CD14-positive monocyte (primary cell): ENCODE measurements around the gene NEDD4L. TPM values are rescaled to one million over a fixed set of nuclear protein-coding genes. Genes with fewer than 3 reads are reported as not detected.

ENCODE experiments used
- DNase-seq, 3 donors: peaks; one replicate each; pipeline ENCODE4 v3.0.0-alpha.2; 2011 to 2022
- H2AFZ ChIP-seq: 2 replicates; pipeline ENCODE4 v1.6.0; 2012; ENCODE audit warnings: mild to moderate bottlenecking, low read depth, low read length, inconsistent platforms; ENCODE audit not compliant: insufficient read depth, poor library complexity, severe bottlenecking
- H3K27ac ChIP-seq, 2 donors: 1 replicate in 1 of 2; 2 replicates in 1 of 2; pipeline ENCODE4 v1.5.1; 2012 to 2013; ENCODE audit warnings: low read length in 2 of 2, control low read depth in 1 of 2, inconsistent platforms in 1 of 2, low read depth in 1 of 2, mild to moderate bottlenecking in 1 of 2
- H3K27me3 ChIP-seq, 2 donors: one replicate each; pipeline versions ENCODE4 v1.6.0 to v1.6.1; 2011 to 2013; ENCODE audit warnings: low read length in 2 of 2; ENCODE audit not compliant: control insufficient read depth in 2 of 2, insufficient read depth in 2 of 2
- H3K36me3 ChIP-seq, 2 donors: replicated peaks in 1 of 2; 1 replicate in 1 of 2; 2 replicates in 1 of 2; pipeline versions ENCODE4 v1.5.1 to v1.6.1; 2012 to 2013; ENCODE audit warnings: low read length in 2 of 2, control low read depth in 1 of 2, inconsistent platforms in 1 of 2, mild to moderate bottlenecking in 1 of 2; ENCODE audit not compliant: insufficient read depth in 2 of 2, control insufficient read depth in 1 of 2
- H3K4me1 ChIP-seq, 2 donors: 1 replicate in 1 of 2; 2 replicates in 1 of 2; pipeline versions ENCODE4 v1.5.1 to v1.6.1; 2012 to 2013; ENCODE audit warnings: low read length in 2 of 2, control low read depth in 1 of 2, inconsistent platforms in 1 of 2, mild to moderate bottlenecking in 1 of 2, moderate library complexity in 1 of 2; ENCODE audit not compliant: insufficient read depth in 2 of 2, control insufficient read depth in 1 of 2
- H3K4me2 ChIP-seq: replicated peaks from 2 replicates; pipeline ENCODE3; 2012; ENCODE audit warnings: low read length, moderate library complexity, mild to moderate bottlenecking; ENCODE audit not compliant: poor library complexity, severe bottlenecking; ENCODE audit errors: extremely low read depth
- H3K4me3 ChIP-seq, 3 experiments: fragments of 200-600 bp in 1 of 3; sonication (generic) in 1 of 3; replicated peaks in 1 of 3; 1 replicate in 2 of 3; 2 replicates in 1 of 3; pipeline ENCODE4 v1.5.1; 2011 to 2013; ENCODE audit warnings: low read length in 3 of 3, mild to moderate bottlenecking in 3 of 3, control low read depth in 2 of 3, low read depth in 2 of 3, inconsistent platforms in 1 of 3, moderate library complexity in 1 of 3
- H3K79me2 ChIP-seq: 2 replicates; pipeline ENCODE4 v1.6.0; 2012; ENCODE audit warnings: mild to moderate bottlenecking, control low read depth, inconsistent platforms, low read length, moderate library complexity; ENCODE audit not compliant: insufficient read depth
- H3K9ac ChIP-seq: 2 replicates; pipeline ENCODE4 v1.6.0; 2017; ENCODE audit warnings: low read length, mild to moderate bottlenecking; ENCODE audit not compliant: insufficient read depth, poor library complexity, severe bottlenecking
- H3K9me3 ChIP-seq, 2 donors: replicated peaks in 1 of 2; 1 replicate in 1 of 2; 2 replicates in 1 of 2; pipeline versions ENCODE4 v1.5.1 to v1.6.1; 2012 to 2013; ENCODE audit warnings: low read length in 2 of 2, control low read depth in 1 of 2; ENCODE audit not compliant: control insufficient read depth in 1 of 2, insufficient read depth in 1 of 2
- H4K20me1 ChIP-seq: 2 replicates; pipeline ENCODE4 v1.6.0; 2012; ENCODE audit warnings: mild to moderate bottlenecking, low read length, control low read depth, moderate library complexity; ENCODE audit not compliant: insufficient read depth
- H3K27ac Mint-ChIP-seq, 7 donors: one replicate each; pipeline ENCODE4 v1.8.0; 2020; ENCODE audit warnings: mild to moderate bottlenecking in 7 of 7, mixed read lengths in 7 of 7, moderate library complexity in 6 of 7, inconsistent platforms in 2 of 7
- H3K27me3 Mint-ChIP-seq, 3 donors: one replicate each; pipeline ENCODE4 v1.8.0; 2021 to 2022; ENCODE audit warnings: low read depth in 3 of 3, mild to moderate bottlenecking in 3 of 3, mixed read lengths in 3 of 3, moderate library complexity in 3 of 3, inconsistent platforms in 1 of 3
- H3K36me3 Mint-ChIP-seq, 2 donors: one replicate each; pipeline ENCODE4 v1.8.0; 2020; ENCODE audit warnings: mixed read lengths in 2 of 2, inconsistent platforms in 1 of 2, mild to moderate bottlenecking in 1 of 2
- H3K4me1 Mint-ChIP-seq: one replicate; pipeline ENCODE4 v1.8.0; 2020; ENCODE audit warnings: mild to moderate bottlenecking, mixed read lengths
- H3K4me3 Mint-ChIP-seq, 2 donors: one replicate each; pipeline ENCODE4 v1.8.0; 2020; ENCODE audit warnings: mild to moderate bottlenecking in 2 of 2, mixed read lengths in 2 of 2, moderate library complexity in 1 of 2
- H3K9me3 Mint-ChIP-seq, 7 donors: one replicate each; pipeline ENCODE4 v1.8.0; 2020 to 2022; ENCODE audit warnings: mixed read lengths in 7 of 7, mild to moderate bottlenecking in 6 of 7, moderate library complexity in 6 of 7, inconsistent platforms in 2 of 7
- CTCF ChIP-seq: fragments of 200-600 bp; IDR thresholded peaks from one replicate; pipeline ENCODE4 v1.8.0; 2022; ENCODE audit warnings: antibody characterized with exemption, mild to moderate bottlenecking
- WGBS: methylation state at CpG from one replicate; pipeline ENCODE4 v1.1.5; 2013; ENCODE audit warnings: missing lambda C conversion rate; ENCODE audit not compliant: insufficient coverage; 5-methylcytosine and 5-hydroxymethylcytosine counted together
- intact Hi-C, 2 donors: fragments of 100-400 bp; cut with micrococcal nuclease; formaldehyde crosslinking; loops; one replicate each; pipeline versions ENCODE4 v1.15.0 to v1.15.1; 2023
- polyA plus RNA-seq, 3 donors: library from polyadenylated mRNA; depleted of rRNA in 1 of 3; unstranded in 2 of 3; stranded (reverse) in 1 of 3; fragments of 300-500 nt in 2 of 3; fragments of >200 nt in 1 of 3; fragmentation: Illumina TruSeq in 2 of 3; gene quantifications; 1 replicate in 2 of 3; 2 replicates in 1 of 3; pipeline ENCODE4 v1.2.3, GENCODE V29; 2012 to 2021

Gene NEDD4L
- polyA plus RNA-seq, 3 donors, result 2.5 to 5.2 (median 4.5) TPM

GRCh38 chr18:58309099-58309498 lies 265.1 kb downstream of the NEDD4L start:
- H3K27ac Mint-ChIP-seq, result peak overlapping the region in 1 of 7 donors; percentile 58
- Histone ChIP-seq H2AFZ (no peak overlapping the region), H3K4me2 (no peak overlapping the region), H3K79me2 (no peaks in the 10 kb centered on the region), H3K36me3 (no peaks in the 10 kb centered on the region), H4K20me1 (no peaks in the 10 kb centered on the region), H3K9ac (no peak overlapping the region), H3K27ac (no peak overlapping the region), H3K9me3 (peaks cover 2 to 10% of the 10 kb centered on the region in 2 donors), H3K27me3 (no peaks in the 10 kb centered on the region), H3K4me3 (no peak overlapping the region), H3K4me1 (peaks cover 0 to 6% of the 10 kb centered on the region in 2 donors)
- H3K9me3 Mint-ChIP-seq, result peaks cover 0 to 22% (median 11%) of the 10 kb centered on the region in 7 donors
- no peak for TF ChIP-seq CTCF
- DNase-seq, result no peak
- 97% methylated on average over 8 of the region's 8 CpGs for WGBS
- H3K4me1 Mint-ChIP-seq, result peaks cover 9% of the 10 kb centered on the region
- no peak overlapping the region for H3K4me3 Mint-ChIP-seq
- H3K36me3 Mint-ChIP-seq, result no peaks in the 10 kb centered on the region
- peaks cover 0 to 4% (median 1%) of the 10 kb centered on the region in 3 donors for H3K27me3 Mint-ChIP-seq
- intact Hi-C loops, result loop anchor here in 1 of 2 donors (10.0 kb wide), 1 partner anchor 84 kb away; no protein-coding TSS in a partner anchor

GRCh38 chr18:58309610-58310239 lies 265.7 kb downstream of the NEDD4L start:
- peaks cover 13% of the 10 kb centered on the region for H3K4me1 Mint-ChIP-seq
- 80% methylated on average over 1 of the region's 7 CpGs for WGBS
- H3K4me3 ChIP-seq, result no peak overlapping the region

More at GRCh38 chr18:58309610-58310239, 265.7 kb downstream of the NEDD4L start:
- no peak overlapping the region for H3K27ac ChIP-seq
- no peak for DNase-seq
- TF ChIP-seq CTCF, result no peak
- intact Hi-C loops, result loop anchor here (10.0 kb wide), 1 partner anchor 85 kb away; no protein-coding TSS in a partner anchor
- H3K9ac ChIP-seq, result no peak overlapping the region
- no peak overlapping the region for H3K4me3 Mint-ChIP-seq
- H3K4me2 ChIP-seq, result no peak overlapping the region
- H3K79me2 ChIP-seq, result no peaks in the 10 kb centered on the region
- peaks cover 4 to 10% of the 10 kb centered on the region in 2 donors for H3K4me1 ChIP-seq
- no peaks in the 10 kb centered on the region for H3K27me3 ChIP-seq
- peaks cover 2 to 10% of the 10 kb centered on the region in 2 donors for H3K9me3 ChIP-seq
- H3K36me3 ChIP-seq, result no peaks in the 10 kb centered on the region
- H3K9me3 Mint-ChIP-seq, result peaks cover 0 to 19% (median 11%) of the 10 kb centered on the region in 7 donors
- H3K27me3 Mint-ChIP-seq, result peaks cover 0 to 4% (median 1%) of the 10 kb centered on the region in 3 donors
- H2AFZ ChIP-seq, result no peak overlapping the region
- no peaks in the 10 kb centered on the region for H3K36me3 Mint-ChIP-seq
- no peaks in the 10 kb centered on the region for H4K20me1 ChIP-seq
- H3K27ac Mint-ChIP-seq, result peak overlapping the region in 2 of 7 donors; percentile 58 to 75
